Measurements from ENCODE around the gene CTNNA3. TPM values are rescaled to one million over a fixed set of nuclear protein-coding genes. Genes with fewer than 3 reads are reported as not detected.

Gene CTNNA3
- total and polyA plus RNA-seq, 2 donors (not counting 3 experiments of a cell fraction or from before 2014, with no cell fraction given): not detected

DNA sequence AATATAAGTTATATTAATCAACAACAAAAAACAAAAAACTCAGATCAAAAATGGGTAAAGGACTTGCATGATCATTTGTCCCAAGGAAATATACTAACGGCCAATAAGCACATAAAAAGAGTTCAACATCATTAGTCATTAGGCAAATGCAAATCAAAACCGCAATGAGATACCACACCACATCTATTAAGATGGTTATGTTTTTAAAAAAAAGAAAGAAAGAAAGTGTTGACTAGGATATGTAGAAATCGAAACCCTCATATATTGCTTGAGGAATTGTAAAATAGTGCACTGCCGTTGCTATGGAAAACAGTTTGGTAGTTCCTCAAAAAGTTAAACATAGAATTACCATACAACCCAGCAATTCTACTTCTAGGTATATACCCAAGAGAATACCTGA is 39.4 kb upstream of the CTNNA3 start:
- no TSS peak for BruUV-seq (replicated peaks)
- dilution Hi-C loops (cut with MboI; ENCODE audit: extremely low pct_ligation_motif_present, low sequenced_read_pairs): no loop called here
- Histone ChIP-seq H3K9me3 (replicated peaks; ENCODE audit: control insufficient read depth, insufficient read depth, low read length) (no peaks in the 10 kb centered on the region), H3K27ac (ENCODE audit: insufficient read depth, low read depth, low read length) (no peak overlapping the region), H2AFZ (ENCODE audit: low read depth, low read length) (no peak overlapping the region), H3K9ac (replicated peaks; ENCODE audit: extremely low read depth, insufficient read depth, low read length) (no peak overlapping the region), H3K36me3 (ENCODE audit: control insufficient read depth in 2 of 2, extremely low read depth in 1 of 2, insufficient read depth in 2 of 2, low read length in 2 of 2) (no peaks in the 10 kb centered on the region), H3K79me2 (ENCODE audit: control insufficient read depth, insufficient read depth, low read length) (no peaks in the 10 kb centered on the region), H3K4me2 (ENCODE audit: insufficient read depth, low read length) (no peak overlapping the region), H3K9me1 (replicated peaks; ENCODE audit: control insufficient read depth, extremely low read depth, insufficient read depth, low read length) (no peaks in the 10 kb centered on the region), H4K20me1 (replicated peaks; ENCODE audit: control insufficient read depth, extremely low read depth, insufficient read depth, low read length) (no peaks in the 10 kb centered on the region), H3K4me1 (ENCODE audit: control insufficient read depth, extremely low read depth, insufficient read depth, low read length) (no peaks in the 10 kb centered on the region), H3K4me3 (replicated peaks in 1 of 3; ENCODE audit: insufficient read depth in 1 of 3, low read depth in 1 of 3, low read length in 3 of 3) (no peak overlapping the region), H3K27me3 (ENCODE audit: control insufficient read depth in 2 of 2, insufficient read depth in 2 of 2, low read length in 2 of 2) (peaks cover 0 to 1% of the 10 kb centered on the region in 2 experiments)
- POLR2A ChIA-PET: no interaction called here
- FAIRE-seq: no peak
- DNase-seq (ENCODE audit: low read depth, low spot score): no peak
- no peak for TF ChIP-seq POLR2AphosphoS5 (IDR thresholded peaks at IDR 0.05; ENCODE audit: insufficient read depth, low read depth, low read length)
- no peak for TF ChIP-seq JUN (IDR thresholded peaks at IDR 0.05; ENCODE audit: borderline replicate concordance, insufficient read depth, insufficient read length, low read depth)
- intact Hi-C loops (cut with micrococcal nuclease): no loop called here
- CTCF ChIA-PET: no interaction called here

DNA sequence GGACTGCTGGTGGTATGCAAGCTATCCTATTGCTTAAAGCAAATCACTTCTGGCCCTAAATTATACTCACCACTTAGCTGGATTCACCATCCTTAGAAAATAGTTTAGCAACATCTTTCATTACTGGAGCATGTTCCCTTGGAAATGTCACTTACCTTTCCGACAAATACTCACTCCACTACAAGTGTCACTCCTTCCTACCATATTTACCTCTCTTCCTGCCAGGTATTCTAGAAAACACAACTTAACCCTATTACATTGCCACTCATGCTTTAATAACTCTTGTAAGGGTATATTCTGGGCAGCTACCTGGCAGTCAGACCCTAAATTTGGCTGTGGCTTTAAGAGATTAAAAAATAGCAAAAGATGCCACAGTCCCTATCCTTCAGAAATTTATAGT is 37.5 kb upstream of the CTNNA3 start:
- Histone ChIP-seq H3K9me3 (replicated peaks; ENCODE audit: control insufficient read depth, insufficient read depth, low read length) (no peaks in the 10 kb centered on the region), H2AFZ (ENCODE audit: low read depth, low read length) (no peak overlapping the region), H3K9ac (replicated peaks; ENCODE audit: extremely low read depth, insufficient read depth, low read length) (no peak overlapping the region), H3K9me1 (replicated peaks; ENCODE audit: control insufficient read depth, extremely low read depth, insufficient read depth, low read length) (no peaks in the 10 kb centered on the region), H3K27ac (ENCODE audit: insufficient read depth, low read depth, low read length) (no peak overlapping the region), H3K4me1 (ENCODE audit: control insufficient read depth, extremely low read depth, insufficient read depth, low read length) (no peaks in the 10 kb centered on the region), H3K36me3 (ENCODE audit: control insufficient read depth in 2 of 2, extremely low read depth in 1 of 2, insufficient read depth in 2 of 2, low read length in 2 of 2) (no peaks in the 10 kb centered on the region), H3K79me2 (ENCODE audit: control insufficient read depth, insufficient read depth, low read length) (no peaks in the 10 kb centered on the region), H4K20me1 (replicated peaks; ENCODE audit: control insufficient read depth, extremely low read depth, insufficient read depth, low read length) (no peaks in the 10 kb centered on the region), H3K27me3 (ENCODE audit: control insufficient read depth in 2 of 2, insufficient read depth in 2 of 2, low read length in 2 of 2) (peaks cover 0 to 5% of the 10 kb centered on the region in 2 experiments), H3K4me3 (replicated peaks in 1 of 3; ENCODE audit: insufficient read depth in 1 of 3, low read depth in 1 of 3, low read length in 3 of 3) (no peak overlapping the region), H3K4me2 (ENCODE audit: insufficient read depth, low read length) (no peak overlapping the region)
- intact Hi-C loops (cut with micrococcal nuclease): no loop called here
- POLR2A ChIA-PET: no interaction called here
- CTCF ChIA-PET: interaction anchor here (1.0 kb wide), 1 partner anchor 46 kb away, joined by 3 read pairs; no protein-coding TSS in a partner anchor
- DNase-seq (ENCODE audit: low read depth, low spot score): no peak
- TF ChIP-seq EZH2 (IDR thresholded peaks at IDR 0.05; ENCODE audit: borderline replicate concordance, low read depth, low read length, severe bottlenecking) (no peak), JUN (IDR thresholded peaks at IDR 0.05; ENCODE audit: borderline replicate concordance, insufficient read depth, insufficient read length, low read depth) (no peak), MYC (IDR thresholded peaks at IDR 0.05; ENCODE audit: low read depth, low read length) (no peak), POLR2A (IDR thresholded peaks at IDR 0.05; ENCODE audit: low read depth, low read length) (no peak), FOS (IDR thresholded peaks at IDR 0.05; ENCODE audit: borderline replicate concordance, insufficient read depth, low read length) (no peak), POLR2AphosphoS5 (IDR thresholded peaks at IDR 0.05; ENCODE audit: insufficient read depth, low read depth, low read length) (no peak), GATA2 (IDR thresholded peaks at IDR 0.05; ENCODE audit: insufficient read depth, insufficient read length, low read depth, low read length) (no peak)
- TF ChIP-seq, protein P1, sequence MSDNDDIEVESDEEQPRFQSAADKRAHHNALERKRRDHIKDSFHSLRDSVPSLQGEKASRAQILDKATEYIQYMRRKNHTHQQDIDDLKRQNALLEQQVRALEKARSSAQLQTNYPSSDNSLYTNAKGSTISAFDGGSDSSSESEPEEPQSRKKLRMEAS (IDR thresholded peaks at IDR 0.05; ENCODE audit: insufficient read depth, insufficient read length): no peak
- TF ChIP-seq, protein P2, sequence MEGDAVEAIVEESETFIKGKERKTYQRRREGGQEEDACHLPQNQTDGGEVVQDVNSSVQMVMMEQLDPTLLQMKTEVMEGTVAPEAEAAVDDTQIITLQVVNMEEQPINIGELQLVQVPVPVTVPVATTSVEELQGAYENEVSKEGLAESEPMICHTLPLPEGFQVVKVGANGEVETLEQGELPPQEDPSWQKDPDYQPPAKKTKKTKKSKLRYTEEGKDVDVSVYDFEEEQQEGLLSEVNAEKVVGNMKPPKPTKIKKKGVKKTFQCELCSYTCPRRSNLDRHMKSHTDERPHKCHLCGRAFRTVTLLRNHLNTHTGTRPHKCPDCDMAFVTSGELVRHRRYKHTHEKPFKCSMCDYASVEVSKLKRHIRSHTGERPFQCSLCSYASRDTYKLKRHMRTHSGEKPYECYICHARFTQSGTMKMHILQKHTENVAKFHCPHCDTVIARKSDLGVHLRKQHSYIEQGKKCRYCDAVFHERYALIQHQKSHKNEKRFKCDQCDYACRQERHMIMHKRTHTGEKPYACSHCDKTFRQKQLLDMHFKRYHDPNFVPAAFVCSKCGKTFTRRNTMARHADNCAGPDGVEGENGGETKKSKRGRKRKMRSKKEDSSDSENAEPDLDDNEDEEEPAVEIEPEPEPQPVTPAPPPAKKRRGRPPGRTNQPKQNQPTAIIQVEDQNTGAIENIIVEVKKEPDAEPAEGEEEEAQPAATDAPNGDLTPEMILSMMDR (IDR thresholded peaks at IDR 0.05; ENCODE audit: extremely low read depth in 1 of 2, insufficient read depth in 1 of 2, low read depth in 1 of 2, low read length in 2 of 2): no peak
- no peak for FAIRE-seq
- dilution Hi-C loops (cut with MboI; ENCODE audit: extremely low pct_ligation_motif_present, low sequenced_read_pairs): no loop called here
- no TSS peak for BruUV-seq (replicated peaks)
